Measurements from ENCODE around the gene USP24. TPM values are rescaled to one million over a fixed set of nuclear protein-coding genes. Genes with fewer than 3 reads are reported as not detected.

USP24 gene
- total and polyA plus RNA-seq, 2 donors (not counting 1 experiment from before 2014, with no cell fraction given), result 18.9 to 152 TPM

- Histone ChIP-seq H3K36me3 (replicated peaks in 1 of 2; ENCODE audit: control extremely low read depth in 1 of 2, control insufficient read depth in 1 of 2, extremely low read depth in 1 of 2, insufficient read depth in 2 of 2, low read length in 1 of 2) (no peaks in the 10 kb centered on the region), H3K4me2 (replicated peaks; ENCODE audit: low read depth, low read length, poor library complexity, severe bottlenecking) (no peak overlapping the region), H3K27ac (ENCODE audit: low read length in 2 of 2) (no peak overlapping the region), H3K4me3 (ENCODE audit: control extremely low read depth in 1 of 5, extremely low read depth in 1 of 5, insufficient read depth in 1 of 5, low read depth in 2 of 5, low read length in 4 of 5) (no peak overlapping the region), H3K27me3 (replicated peaks in 1 of 4; ENCODE audit: control extremely low read depth in 1 of 4, control insufficient read depth in 3 of 4, insufficient read depth in 4 of 4, low read length in 3 of 4) (peaks cover 0 to 3% (median 0%) of the 10 kb centered on the region in 4 experiments), H3K4me1 (ENCODE audit: control insufficient read depth in 2 of 2, insufficient read depth in 2 of 2, low read length in 2 of 2) (no peaks in the 10 kb centered on the region), H4K20me1 (ENCODE audit: control insufficient read depth, insufficient read depth, low read length, poor library complexity, severe bottlenecking) (no peaks in the 10 kb centered on the region), H3K9ac (ENCODE audit: low read length) (no peak overlapping the region), H3K9me3 (ENCODE audit: control extremely low read depth in 1 of 3, control insufficient read depth in 2 of 3, insufficient read depth in 1 of 3, low read length in 2 of 3) (no peaks in the 10 kb centered on the region), H3K79me2 (ENCODE audit: control insufficient read depth, insufficient read depth, low read length) (no peaks in the 10 kb centered on the region), H2AFZ (ENCODE audit: insufficient read depth, low read depth, low read length, poor library complexity, severe bottlenecking) (no peak overlapping the region)
- no peak overlapping the region for H3K27ac Mint-ChIP-seq
- no peak for DNase-seq
- no peaks in the 10 kb centered on the region for H3K9me3 Mint-ChIP-seq (ENCODE audit: insufficient read depth)
- intact Hi-C loops (cut with micrococcal nuclease), result no loop called here
- ChIA-PET CTCF (no interaction called here), POLR2A (no interaction called here)
- no peak for ATAC-seq (ENCODE audit: low read depth)
- no peak for TF ChIP-seq EZH2 (IDR thresholded peaks at IDR 0.05; ENCODE audit: borderline replicate concordance, insufficient read depth, low read depth, low read length, poor library complexity, severe bottlenecking)
- no peak for TF ChIP-seq CTCF (IDR thresholded peaks at IDR 0.05)
- H3K27me3 Mint-ChIP-seq, result peaks cover 23% of the 10 kb centered on the region
- H3K4me3 Mint-ChIP-seq, result no peak overlapping the region
- H3K4me1 Mint-ChIP-seq, result no peaks in the 10 kb centered on the region
- WGBS (ENCODE audit: insufficient coverage), result 89% methylated on average over 4 of the region's 4 CpGs
These were observed 168.3 kb downstream of the USP24 start for GRCh38 chr1:55046871-55047270.

GRCh38 chr1:55045430-55045829, 169.7 kb downstream of the USP24 start:
- Mint-ChIP-seq H3K4me1 (no peaks in the 10 kb centered on the region), H3K27ac (no peak overlapping the region), H3K9me3 (ENCODE audit: insufficient read depth) (no peaks in the 10 kb centered on the region), H3K27me3 (peaks cover 27% of the 10 kb centered on the region), H3K4me3 (no peak overlapping the region)
- Histone ChIP-seq H3K4me3 (ENCODE audit: control extremely low read depth in 1 of 5, extremely low read depth in 1 of 5, insufficient read depth in 1 of 5, low read depth in 2 of 5, low read length in 4 of 5) (no peak overlapping the region), H3K9ac (ENCODE audit: low read length) (no peak overlapping the region), H3K27me3 (replicated peaks in 1 of 4; ENCODE audit: control extremely low read depth in 1 of 4, control insufficient read depth in 3 of 4, insufficient read depth in 4 of 4, low read length in 3 of 4) (peaks cover 0 to 5% (median 2%) of the 10 kb centered on the region in 4 experiments), H4K20me1 (ENCODE audit: control insufficient read depth, insufficient read depth, low read length, poor library complexity, severe bottlenecking) (no peaks in the 10 kb centered on the region), H3K79me2 (ENCODE audit: control insufficient read depth, insufficient read depth, low read length) (no peaks in the 10 kb centered on the region), H3K4me2 (replicated peaks; ENCODE audit: low read depth, low read length, poor library complexity, severe bottlenecking) (no peak overlapping the region), H3K36me3 (replicated peaks in 1 of 2; ENCODE audit: control extremely low read depth in 1 of 2, control insufficient read depth in 1 of 2, extremely low read depth in 1 of 2, insufficient read depth in 2 of 2, low read length in 1 of 2) (no peaks in the 10 kb centered on the region), H3K4me1 (ENCODE audit: control insufficient read depth in 2 of 2, insufficient read depth in 2 of 2, low read length in 2 of 2) (no peaks in the 10 kb centered on the region), H3K27ac (ENCODE audit: low read length in 2 of 2) (no peak overlapping the region), H2AFZ (ENCODE audit: insufficient read depth, low read depth, low read length, poor library complexity, severe bottlenecking) (no peak overlapping the region), H3K9me3 (ENCODE audit: control extremely low read depth in 1 of 3, control insufficient read depth in 2 of 3, insufficient read depth in 1 of 3, low read length in 2 of 3) (no peaks in the 10 kb centered on the region)
- CTCF ChIA-PET, result no interaction called here
- intact Hi-C loops (cut with micrococcal nuclease), result no loop called here
- no peak for TF ChIP-seq CTCF (IDR thresholded peaks at IDR 0.05)
- TF ChIP-seq EZH2 (IDR thresholded peaks at IDR 0.05; ENCODE audit: borderline replicate concordance, insufficient read depth, low read depth, low read length, poor library complexity, severe bottlenecking), result no peak
- ATAC-seq (ENCODE audit: low read depth) (no peak), DNase-seq (no peak)
- WGBS (ENCODE audit: insufficient coverage), result 94% methylated on average over 5 of the region's 10 CpGs
- POLR2A ChIA-PET, result interaction anchor here (0.6 kb wide), 1 partner anchor 425 kb away, joined by 3 read pairs; no protein-coding TSS in a partner anchor

All from B cell (primary cell).